H1 (cell line): ENCODE measurements around the gene SLC25A21. TPM values are rescaled to one million over a fixed set of nuclear protein-coding genes. Genes with fewer than 3 reads are reported as not detected.

Source experiments
- ASH2L ChIP-seq: fragments of 200-600, 300-600 bp; sonication (generic); IDR thresholded peaks from one replicate; pipeline ENCODE4 v1.7.1; 2017; ENCODE audit warnings: low read length
- JUN ChIP-seq: IDR thresholded peaks from 2 replicates; pipeline ENCODE4 v1.6.1; 2011; ENCODE audit warnings: low read depth, mild to moderate bottlenecking, improper control_type of control experiment, low read length
- KDM1A ChIP-seq: fragments of 200-600, 300-600 bp; sonication (generic); IDR thresholded peaks from 2 replicates; pipeline ENCODE4 v1.7.1; 2016; ENCODE audit warnings: mild to moderate bottlenecking, low read length, borderline replicate concordance
- RXRA ChIP-seq: IDR thresholded peaks from 2 replicates; pipeline ENCODE4 v1.6.1; 2011; ENCODE audit warnings: low read depth, mild to moderate bottlenecking, low read length, moderate library complexity; ENCODE audit not compliant: insufficient read depth
- SAP30 ChIP-seq: fragments of 300-600 bp; sonication (generic); IDR thresholded peaks from 2 replicates; pipeline ENCODE4 v1.7.1; 2012; ENCODE audit warnings: low read length, moderate library complexity, mild to moderate bottlenecking, inconsistent platforms; ENCODE audit not compliant: insufficient read depth, insufficient replicate concordance
- TAF7 ChIP-seq: optimal IDR thresholded peaks from 2 replicates; pipeline ENCODE3; 2011; ENCODE audit warnings: low read depth, mild to moderate bottlenecking, inconsistent platforms, low read length, moderate library complexity, borderline replicate concordance
- TEAD4 ChIP-seq: IDR thresholded peaks from 2 replicates; pipeline ENCODE4 v1.6.1; 2012; ENCODE audit warnings: low read depth, low read length, inconsistent platforms, mixed read lengths
- ZNF274 ChIP-seq: IDR thresholded peaks from 2 replicates; pipeline ENCODE4 v1.7.0; 2012; ENCODE audit warnings: low read length, borderline replicate concordance; ENCODE audit errors: extremely low read depth
- polyA plus RNA-seq, 7 experiments: library from polyadenylated mRNA; depleted of rRNA in 3 of 7; stranded (reverse) in 5 of 7; unstranded in 2 of 7; fragments of >200 nt in 5 of 7; fragments of 200-250 nt in 2 of 7; gene quantifications; 1 replicate in 5 of 7; 2 replicates in 1 of 7; 4 replicates in 1 of 7; pipeline versions ENCODE4 v1.2.1 to v1.2.3, GENCODE V29; 2011 to 2013; ENCODE audit warnings: missing spikeins in 2 of 7, mixed read lengths in 2 of 7
- total RNA-seq: library from RNA; stranded (reverse); fragmentation: NEBNext Ultra II Directional; extraction: Animal tissue kit (Norgen Biotek cat#: 25700); gene quantifications from 2 replicates; pipeline ENCODE4 v1.2.1, GENCODE V29; 2021

Gene SLC25A21
- total and polyA plus RNA-seq, 2 of the 8 experiments (the other 6 are each of a cell fraction or from before 2014, with no cell fraction given): 6.9 to 15.7 TPM

DNA sequence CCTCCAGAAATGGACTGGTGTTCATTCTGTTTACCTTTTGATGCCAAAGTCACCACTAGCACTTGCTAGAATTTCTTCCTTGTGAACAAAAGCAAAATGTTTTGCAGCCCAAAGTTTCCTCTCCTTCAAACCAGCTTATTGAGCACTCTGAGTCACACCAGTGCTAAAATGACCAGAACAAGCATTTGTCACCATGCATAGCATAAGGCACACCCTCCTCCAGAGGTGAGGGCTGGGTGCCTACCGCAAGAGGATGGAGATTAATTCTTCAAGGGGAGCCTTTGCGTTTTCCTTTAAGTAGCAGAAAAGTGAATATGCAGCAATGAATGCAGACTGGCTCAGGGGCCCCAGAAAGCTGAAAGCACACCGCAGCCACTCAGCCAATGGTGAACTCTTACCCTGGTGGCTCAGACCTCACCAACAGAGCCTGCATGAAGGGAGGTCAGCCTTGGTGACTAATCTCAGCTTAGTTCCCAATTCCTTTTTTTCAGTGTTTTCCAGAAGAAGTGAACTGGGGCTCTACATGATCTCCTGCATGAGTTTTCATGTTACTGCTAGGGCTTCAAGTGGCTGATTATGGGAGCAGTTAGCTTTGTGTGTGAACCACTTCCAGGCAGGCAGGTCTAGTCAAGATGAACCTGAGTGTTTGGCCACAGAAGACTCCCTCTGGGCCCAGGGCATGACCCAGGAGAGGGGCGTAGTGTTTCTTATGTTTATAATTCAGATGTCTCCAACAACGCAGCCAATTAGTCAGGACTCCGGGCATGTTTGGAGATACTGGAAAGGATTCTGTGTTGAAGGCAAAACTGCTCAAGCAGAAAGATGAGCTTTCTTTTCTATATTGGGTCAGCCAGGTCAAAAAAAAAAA is 414.4 kb downstream of the SLC25A21 start (continued):
- TF ChIP-seq JUN (no peak), RXRA (no peak), TEAD4 (no peak), ZNF274 (no peak), KDM1A (no peak), ASH2L (no peak), TAF7 (no peak), SAP30 (no peak)
